Endothelial cell of umbilical vein (primary cell): Measurements from ENCODE around the gene ADAMTS12.

Experiments used
- CTCF ChIP-seq, 2 donors: IDR thresholded peaks; 1 replicate in 1 of 2; 2 replicates in 1 of 2; pipeline ENCODE4 v1.5.1; 2011; ENCODE audit warnings: low read length in 2 of 2, mild to moderate bottlenecking in 2 of 2, moderate library complexity in 2 of 2, control low read depth in 1 of 2, inconsistent platforms in 1 of 2, low read depth in 1 of 2; ENCODE audit not compliant: insufficient read depth in 1 of 2; ENCODE audit errors: extremely low read depth in 1 of 2
- EZH2 ChIP-seq: IDR thresholded peaks from 2 replicates; pipeline ENCODE4 v1.6.1; 2012; ENCODE audit warnings: borderline replicate concordance, low read depth, mild to moderate bottlenecking, moderate library complexity, low read length, inconsistent platforms; ENCODE audit not compliant: severe bottlenecking
- FOS ChIP-seq: IDR thresholded peaks from 2 replicates; pipeline ENCODE4 v1.6.1; 2011; ENCODE audit warnings: mild to moderate bottlenecking, low read length, moderate library complexity, borderline replicate concordance; ENCODE audit not compliant: insufficient read depth
- GATA2 ChIP-seq: IDR thresholded peaks from 2 replicates; pipeline ENCODE4 v1.7.0; 2011; ENCODE audit warnings: low read depth, mild to moderate bottlenecking, moderate library complexity, mixed read lengths, low read length; ENCODE audit not compliant: insufficient read length, insufficient read depth
- JUN ChIP-seq: IDR thresholded peaks from 2 replicates; pipeline ENCODE4 v1.6.1; 2011; ENCODE audit warnings: borderline replicate concordance, low read depth; ENCODE audit not compliant: insufficient read length, insufficient read depth
- MAX ChIP-seq: IDR thresholded peaks from 2 replicates; pipeline ENCODE4 v1.6.1; 2011; ENCODE audit not compliant: insufficient read depth, insufficient read length
- MYC ChIP-seq: IDR thresholded peaks from one replicate; pipeline ENCODE4 v1.6.1; 2011; ENCODE audit warnings: mild to moderate bottlenecking, low read depth, low read length
- POLR2A ChIP-seq: IDR thresholded peaks from 2 replicates; pipeline ENCODE4 v1.6.1; 2012; ENCODE audit warnings: low read depth, mild to moderate bottlenecking, control low read depth, low read length
- POLR2AphosphoS5 ChIP-seq: IDR thresholded peaks from 2 replicates; pipeline ENCODE4 v1.6.1; 2012; ENCODE audit warnings: low read depth, mild to moderate bottlenecking, control low read depth, low read length, moderate library complexity; ENCODE audit not compliant: insufficient read depth

- TF ChIP-seq CTCF (IDR thresholded peaks at IDR 0.05; ENCODE audit: extremely low read depth in 1 of 2, insufficient read depth in 1 of 2, low read depth in 1 of 2, low read length in 2 of 2) (no peak), EZH2 (no peak), POLR2AphosphoS5 (no peak), POLR2A (no peak), FOS (no peak), JUN (no peak), GATA2 (no peak), MYC (no peak), MAX (no peak)
These were observed 195.4 kb downstream of the ADAMTS12 start for GRCh38 chr5:33696411-33696810.
